ENCODE measurements around the gene KRT83.
A peak's percentile ranks its signal among the peaks of the same experiment; 100 is the strongest.
"Not testable (repeated sequence)": the region's sequence is repeated elsewhere in the genome, so short reads cannot be mapped to it uniquely, and the experiment has no call there.

Gene KRT83

GRCh38 chr12:52347016-52347415 lies 25.8 kb upstream of the KRT83 start:
- TF ChIP-seq CTCF (IDR thresholded peaks at IDR 0.05) = no peak
- Mint-ChIP-seq H3K9me3 (peaks cover 14% of the 10 kb centered on the region), H3K4me1 (peaks cover 4% of the 10 kb centered on the region), H3K4me3 (no peak overlapping the region), H3K27ac (peak overlapping the region; percentile 19), H3K27me3 (ENCODE audit: low read depth, poor library complexity) (peaks cover 22% of the 10 kb centered on the region), H3K36me3 (ENCODE audit: low read depth) (no peaks in the 10 kb centered on the region)
- DNase-seq = no peak

GRCh38 chr12:52346593-52346992 lies 25.4 kb upstream of the KRT83 start:
- TF ChIP-seq CTCF (IDR thresholded peaks at IDR 0.05) = no peak
- DNase-seq = no peak
- Mint-ChIP-seq H3K4me1 (peaks cover 4% of the 10 kb centered on the region), H3K4me3 (no peak overlapping the region), H3K36me3 (ENCODE audit: low read depth) (no peaks in the 10 kb centered on the region), H3K9me3 (peaks cover 14% of the 10 kb centered on the region), H3K27me3 (ENCODE audit: low read depth, poor library complexity) (peaks cover 21% of the 10 kb centered on the region), H3K27ac (no peak overlapping the region)

GRCh38 chr12:52345041-52345440 lies 23.8 kb upstream of the KRT83 start:
- H3K4me3 Mint-ChIP-seq; H3K4me1 Mint-ChIP-seq; DNase-seq; H3K27ac Mint-ChIP-seq; H3K36me3 Mint-ChIP-seq (ENCODE audit: low read depth): not testable (repeated sequence)
- Mint-ChIP-seq H3K9me3 (peaks cover 14% of the 10 kb centered on the region), H3K27me3 (ENCODE audit: low read depth, poor library complexity) (peaks cover 15% of the 10 kb centered on the region)

- Mint-ChIP-seq H3K27me3 (ENCODE audit: low read depth, poor library complexity) (peaks cover 14% of the 10 kb centered on the region), H3K9me3 (peaks cover 14% of the 10 kb centered on the region)
- DNase-seq = no peak
These were observed 22.9 kb upstream of the KRT83 start for GRCh38 chr12:52344111-52344510.

GRCh38 chr12:52343550-52343949 lies 22.4 kb upstream of the KRT83 start:
- DNase-seq = no peak
- Mint-ChIP-seq H3K4me1 (peaks cover 4% of the 10 kb centered on the region), H3K9me3 (peaks cover 14% of the 10 kb centered on the region), H3K27ac (no peak overlapping the region), H3K4me3 (no peak overlapping the region), H3K36me3 (ENCODE audit: low read depth) (no peaks in the 10 kb centered on the region), H3K27me3 (ENCODE audit: low read depth, poor library complexity) (peaks cover 19% of the 10 kb centered on the region)
- no peak for TF ChIP-seq CTCF (IDR thresholded peaks at IDR 0.05)

More at GRCh38 chr12:52344111-52344510, 22.9 kb upstream of the KRT83 start:
- H3K27ac Mint-ChIP-seq = no peak overlapping the region
- H3K4me1 Mint-ChIP-seq = peaks cover 4% of the 10 kb centered on the region
- no peaks in the 10 kb centered on the region for H3K36me3 Mint-ChIP-seq (ENCODE audit: low read depth)
- TF ChIP-seq CTCF (IDR thresholded peaks at IDR 0.05) = no peak
- H3K4me3 Mint-ChIP-seq = no peak overlapping the region

- DNase-seq = no peak
These were observed 21.7 kb upstream of the KRT83 start for GRCh38 chr12:52342781-52343490.

More at GRCh38 chr12:52342781-52343490, 21.7 kb upstream of the KRT83 start:
- no peaks in the 10 kb centered on the region for H3K36me3 Mint-ChIP-seq (ENCODE audit: low read depth)
- peaks cover 4% of the 10 kb centered on the region for H3K4me1 Mint-ChIP-seq
- H3K27ac Mint-ChIP-seq = peak overlapping the region; percentile 58
- H3K4me3 Mint-ChIP-seq = no peak overlapping the region
- peaks cover 19% of the 10 kb centered on the region for H3K27me3 Mint-ChIP-seq (ENCODE audit: low read depth, poor library complexity)
- peaks cover 14% of the 10 kb centered on the region for H3K9me3 Mint-ChIP-seq
- no peak for TF ChIP-seq CTCF (IDR thresholded peaks at IDR 0.05)

Data from nephron progenitor cell (in vitro differentiated cells).